B cell (primary cell): Measurements from ENCODE around the gene DENND1A.

Experiments
- EZH2 ChIP-seq: IDR thresholded peaks from 2 replicates; pipeline ENCODE4 v1.6.1; 2012; ENCODE audit warnings: borderline replicate concordance, low read depth, mild to moderate bottlenecking, moderate library complexity, low read length; ENCODE audit not compliant: insufficient read depth, poor library complexity, severe bottlenecking
- TF ChIP-seq, protein P1 (sequence below): fragments of 200-600 bp; IDR thresholded peaks from one replicate; pipeline ENCODE4 v1.8.0; 2022; ENCODE audit warnings: antibody characterized with exemption, mild to moderate bottlenecking

DNA sequence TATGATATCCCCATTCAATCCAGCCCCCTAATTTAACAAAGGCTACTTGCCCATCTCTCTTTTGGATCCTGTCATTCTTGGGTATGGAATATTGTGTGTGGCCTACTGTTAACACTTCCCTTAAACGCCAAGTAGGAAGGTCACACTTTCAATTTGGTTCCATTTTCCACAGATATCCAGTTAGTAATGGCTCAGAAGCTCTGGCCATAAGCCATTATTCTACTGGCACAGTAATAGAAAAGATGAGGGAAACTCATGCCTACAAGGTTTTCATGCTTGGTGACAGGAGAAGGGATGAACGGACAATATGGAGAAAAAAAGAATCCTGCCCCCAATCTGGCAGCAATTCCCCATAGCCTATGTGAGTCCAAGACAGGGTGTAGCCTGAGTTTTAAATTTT is 346.3 kb downstream of the DENND1A start:
- TF ChIP-seq, protein P1, sequence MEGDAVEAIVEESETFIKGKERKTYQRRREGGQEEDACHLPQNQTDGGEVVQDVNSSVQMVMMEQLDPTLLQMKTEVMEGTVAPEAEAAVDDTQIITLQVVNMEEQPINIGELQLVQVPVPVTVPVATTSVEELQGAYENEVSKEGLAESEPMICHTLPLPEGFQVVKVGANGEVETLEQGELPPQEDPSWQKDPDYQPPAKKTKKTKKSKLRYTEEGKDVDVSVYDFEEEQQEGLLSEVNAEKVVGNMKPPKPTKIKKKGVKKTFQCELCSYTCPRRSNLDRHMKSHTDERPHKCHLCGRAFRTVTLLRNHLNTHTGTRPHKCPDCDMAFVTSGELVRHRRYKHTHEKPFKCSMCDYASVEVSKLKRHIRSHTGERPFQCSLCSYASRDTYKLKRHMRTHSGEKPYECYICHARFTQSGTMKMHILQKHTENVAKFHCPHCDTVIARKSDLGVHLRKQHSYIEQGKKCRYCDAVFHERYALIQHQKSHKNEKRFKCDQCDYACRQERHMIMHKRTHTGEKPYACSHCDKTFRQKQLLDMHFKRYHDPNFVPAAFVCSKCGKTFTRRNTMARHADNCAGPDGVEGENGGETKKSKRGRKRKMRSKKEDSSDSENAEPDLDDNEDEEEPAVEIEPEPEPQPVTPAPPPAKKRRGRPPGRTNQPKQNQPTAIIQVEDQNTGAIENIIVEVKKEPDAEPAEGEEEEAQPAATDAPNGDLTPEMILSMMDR, result no peak
- no peak for TF ChIP-seq EZH2
